ENCODE results near the gene OCIAD2.

DNA sequence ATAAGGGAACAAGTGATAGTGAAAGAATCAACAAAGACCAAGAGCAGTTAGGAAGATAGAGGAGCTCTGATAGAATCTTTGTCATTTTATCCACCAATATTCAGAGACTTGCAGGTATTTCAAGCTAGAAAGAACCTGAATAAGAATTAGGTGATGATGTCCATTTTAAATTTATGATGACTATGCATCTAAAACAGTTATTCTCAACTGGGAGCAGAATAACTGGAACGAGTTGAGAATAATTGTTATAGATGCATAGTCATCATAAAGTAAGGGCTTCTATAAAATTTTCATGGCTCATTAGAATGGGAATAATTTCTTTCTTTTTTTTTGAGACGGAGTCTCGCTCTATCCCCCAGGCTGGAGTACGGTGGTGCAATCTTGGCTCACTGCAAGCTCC is 69.9 kb downstream of the OCIAD2 start:
- no peak for TF ChIP-seq POLR2AphosphoS5 (IDR thresholded peaks at IDR 0.05; ENCODE audit: low read depth, low read length)
- no peak for TF ChIP-seq POLR2A (IDR thresholded peaks at IDR 0.05; ENCODE audit: low read depth, low read length)
- no peak for TF ChIP-seq TAF1 (IDR thresholded peaks at IDR 0.05; ENCODE audit: low read depth, low read length)
- TF ChIP-seq PAX5 (IDR thresholded peaks at IDR 0.05; ENCODE audit: insufficient read depth, low read length, severe bottlenecking), result no peak

Measured in GM12891 (cell line).